ENCODE data around the gene DTD1. TPM values are rescaled to one million over a fixed set of nuclear protein-coding genes. Genes with fewer than 3 reads are reported as not detected.

Gene DTD1
- total and polyA plus RNA-seq, 11 donors, result 8.0 to 30.3 (median 15.6) TPM

DNA sequence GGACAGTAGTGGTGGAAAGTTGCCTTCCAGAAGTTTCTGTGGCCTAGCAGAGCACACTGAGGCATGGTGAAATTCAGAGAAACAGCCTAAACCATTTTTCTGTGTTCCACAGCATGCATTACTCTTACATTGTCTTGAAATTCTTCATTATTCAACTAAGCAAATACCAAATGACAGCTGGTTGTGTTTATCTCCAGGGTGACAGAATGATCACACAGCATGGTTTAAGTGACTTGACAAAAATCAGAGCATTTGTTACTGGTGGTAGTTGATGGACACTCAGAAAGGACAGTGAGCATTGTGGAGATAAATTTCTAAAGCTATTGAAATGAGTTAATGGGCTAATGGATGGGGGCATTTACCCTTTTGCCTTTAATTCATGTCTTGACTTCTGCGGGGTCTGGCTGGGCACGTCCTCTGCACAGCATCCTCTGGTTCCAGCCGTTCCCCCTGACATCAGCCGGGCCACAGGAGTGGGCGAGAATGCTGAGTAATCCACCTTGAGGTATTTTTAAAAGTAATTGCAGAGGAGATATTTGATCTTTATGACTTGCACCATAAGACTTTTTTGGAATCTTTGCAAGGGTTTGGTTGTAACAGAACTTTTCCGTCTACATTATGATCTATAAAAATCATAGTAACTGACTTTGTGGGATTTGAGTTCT, 146.8 kb downstream of the DTD1 start:
- no peaks in the 10 kb centered on the region for H3K36me3 ChIP-seq
- H3K27ac ChIP-seq, result no peak overlapping the region
- ATAC-seq (no peak), DNase-seq (no peak)
- no peaks in the 10 kb centered on the region for H3K9me3 ChIP-seq
- no peaks in the 10 kb centered on the region for H3K27me3 ChIP-seq
- H3K4me1 ChIP-seq, result peaks cover 0 to 20% (median under 1%) of the 10 kb centered on the region in 12 donors
- intact Hi-C loops (cut with DNase I), result no loop called here
- 93 to 97% (median 95%) methylated on average over 6 of the region's 6 CpGs for WGBS, 4 donors
- H3K4me3 ChIP-seq, result no peak overlapping the region
- no peak for TF ChIP-seq CTCF (IDR thresholded peaks at IDR 0.05)
- no peak for TF ChIP-seq POLR2A (IDR thresholded peaks at IDR 0.05)

DNA sequence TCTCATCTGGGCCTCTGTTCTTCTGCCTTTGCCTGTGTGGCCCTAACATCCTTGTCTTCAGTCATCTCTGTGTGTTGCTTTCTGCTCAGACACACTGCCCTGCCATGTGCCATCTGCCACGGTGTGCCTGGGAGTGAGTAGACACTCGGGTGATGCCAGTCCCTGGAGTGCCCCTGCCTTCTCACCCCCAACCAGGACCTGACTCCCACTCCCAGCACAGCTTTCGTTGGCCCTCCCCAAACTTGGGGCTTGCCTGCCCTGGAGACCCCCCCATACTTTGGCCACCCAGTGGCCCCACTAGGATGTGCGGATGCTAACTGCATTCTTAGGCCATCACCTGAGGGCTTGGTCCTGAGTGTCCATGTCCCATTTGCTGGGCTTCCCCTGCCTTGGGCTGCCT, 149.3 kb downstream of the DTD1 start:
- Histone ChIP-seq H3K27me3 (no peaks in the 10 kb centered on the region), H3K4me1 (peaks cover 0 to 22% (median 2%) of the 10 kb centered on the region in 12 donors), H3K9me3 (no peaks in the 10 kb centered on the region), H3K27ac (no peak overlapping the region), H3K4me3 (no peak overlapping the region), H3K36me3 (no peaks in the 10 kb centered on the region)
- DNase-seq (no peak), ATAC-seq (no peak)
- WGBS, 4 donors, result 98 to 100% (median 99%) methylated on average over 4 of the region's 4 CpGs
- no peak for TF ChIP-seq CTCF (IDR thresholded peaks at IDR 0.05)
- TF ChIP-seq POLR2A (IDR thresholded peaks at IDR 0.05), result no peak
- intact Hi-C loops (cut with DNase I), result no loop called here

DNA sequence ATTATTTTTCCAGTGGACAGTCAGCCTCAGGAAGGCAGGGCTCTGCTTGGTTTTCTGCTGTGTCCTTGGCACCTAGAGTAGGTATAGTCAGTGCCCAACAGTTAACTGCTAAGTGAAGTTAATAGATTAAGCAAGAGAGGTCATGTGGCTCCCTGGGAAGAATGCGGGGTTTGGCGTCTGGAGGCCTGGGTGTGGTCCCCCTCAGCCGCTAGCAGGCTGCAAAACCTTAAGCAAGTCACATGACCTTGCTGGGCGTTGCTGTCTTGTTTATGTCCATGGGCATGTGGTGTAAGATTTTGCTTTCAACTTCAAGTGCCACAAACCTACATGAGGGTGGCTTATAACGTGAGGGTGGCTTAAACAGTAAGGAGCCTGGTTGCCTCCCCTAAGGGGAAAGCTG, 150.2 kb downstream of the DTD1 start:
- intact Hi-C loops (cut with DNase I), result no loop called here
- WGBS, 4 donors, result 83 to 90% (median 86%) methylated on average over 4 to 5 of the region's 5 CpGs
- no peak for ATAC-seq
- Histone ChIP-seq H3K9me3 (no peaks in the 10 kb centered on the region), H3K36me3 (no peaks in the 10 kb centered on the region), H3K4me1 (peaks cover 0 to 22% (median 2%) of the 10 kb centered on the region in 12 donors), H3K27me3 (no peaks in the 10 kb centered on the region), H3K4me3 (no peak overlapping the region), H3K27ac (peak overlapping the region in 1 of 12 donors; percentile 1)
- no peak for TF ChIP-seq POLR2A (IDR thresholded peaks at IDR 0.05)
- TF ChIP-seq CTCF (IDR thresholded peaks at IDR 0.05), result no peak
- DNase-seq, result no peak

- no peak for DNase-seq
- intact Hi-C loops (cut with DNase I), result no loop called here
- no peak overlapping the region for H3K4me3 ChIP-seq
- TF ChIP-seq CTCF (IDR thresholded peaks at IDR 0.05) (no peak), POLR2A (IDR thresholded peaks at IDR 0.05) (no peak)
- no peaks in the 10 kb centered on the region for H3K9me3 ChIP-seq
- peaks cover 0 to 22% (median 2%) of the 10 kb centered on the region in 12 donors for H3K4me1 ChIP-seq
- peak overlapping the region in 5 of 12 donors; percentile 1 to 54 (median 33) for H3K27ac ChIP-seq
- ATAC-seq, result no peak
- H3K36me3 ChIP-seq, result peaks cover 0 to 1% (median 0%) of the 10 kb centered on the region in 9 donors
- 88 to 98% (median 96%) methylated on average over 2 of the region's 2 CpGs for WGBS, 4 donors
- no peaks in the 10 kb centered on the region for H3K27me3 ChIP-seq
Observed at GRCh38 chr20:18738888-18739287, 151.0 kb downstream of the DTD1 start.

Data from heart left ventricle (tissue), 16 donors.